AG04450 (cell line): ENCODE data around the gene TMC1. TPM values are rescaled to one million over a fixed set of nuclear protein-coding genes. Genes with fewer than 3 reads are reported as not detected.

Source experiments
- CTCF ChIA-PET: fragments of 300-600, 350-600 bp; formaldehyde crosslinking; extraction: SDS; loops from one replicate; lab custom pipeline; 2022; ENCODE audit warnings: antibody characterized with exemption, inconsistent platforms; lab: Charles Lee
- POLR2A ChIA-PET: fragments of 350-600 bp; formaldehyde crosslinking; extraction: SDS; loops from one replicate; lab custom pipeline; 2021; ENCODE audit warnings: antibody characterized with exemption, inconsistent platforms; lab: Yijun Ruan, JAX
- DNase-seq: peaks from one replicate; pipeline ENCODE4 v3.0.0-alpha.2; 2011; ENCODE audit warnings: low read depth, low spot score
- H3K27ac ChIP-seq: one replicate; pipeline ENCODE4 v1.5.1; 2012; ENCODE audit warnings: low read depth, low read length, control low read depth
- H3K27me3 ChIP-seq: one replicate; pipeline ENCODE4 v1.6.0; 2012; ENCODE audit warnings: low read length; ENCODE audit not compliant: control insufficient read depth, insufficient read depth
- H3K4me3 ChIP-seq: 2 replicates; pipeline ENCODE4 v1.5.1; 2011; ENCODE audit warnings: mild to moderate bottlenecking, low read depth, low read length, control low read depth
- H3K9me3 ChIP-seq: 2 replicates; pipeline ENCODE4 v1.5.1; 2012; ENCODE audit warnings: low read length; ENCODE audit not compliant: control insufficient read depth, insufficient read depth
- polyA plus RNA-seq: library from polyadenylated mRNA; depleted of rRNA; stranded (reverse); fragments of >200 nt; gene quantifications from 2 replicates; pipeline ENCODE4 v1.2.3, GENCODE V29; 2011
- TF ChIP-seq, protein P1 (sequence below): IDR thresholded peaks from 2 replicates; pipeline ENCODE4 v1.5.1; 2011; ENCODE audit warnings: low read depth, low read length, control low read depth, inconsistent platforms

Gene TMC1
- polyA plus RNA-seq, 1 experiment: not detected

DNA sequence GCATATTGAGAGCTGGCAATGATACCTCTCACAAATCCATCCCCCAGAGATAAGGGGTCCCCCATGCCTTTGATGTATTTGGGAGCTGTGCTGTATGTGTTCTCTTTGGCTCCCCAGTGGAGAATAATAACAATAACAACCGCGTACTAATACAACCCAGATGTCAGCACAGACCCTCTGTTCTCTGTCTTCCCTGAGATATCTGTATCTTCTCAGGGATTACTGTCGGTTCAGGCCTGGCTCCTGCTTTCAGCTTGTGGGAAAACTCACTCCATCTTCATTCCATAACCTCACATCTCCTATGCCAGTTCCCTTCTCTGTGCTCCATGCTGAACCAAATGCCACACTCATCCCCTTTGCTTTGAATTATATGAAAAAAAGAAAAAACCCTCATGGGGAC, 76.2 kb downstream of the TMC1 start:
- TF ChIP-seq, protein P1, sequence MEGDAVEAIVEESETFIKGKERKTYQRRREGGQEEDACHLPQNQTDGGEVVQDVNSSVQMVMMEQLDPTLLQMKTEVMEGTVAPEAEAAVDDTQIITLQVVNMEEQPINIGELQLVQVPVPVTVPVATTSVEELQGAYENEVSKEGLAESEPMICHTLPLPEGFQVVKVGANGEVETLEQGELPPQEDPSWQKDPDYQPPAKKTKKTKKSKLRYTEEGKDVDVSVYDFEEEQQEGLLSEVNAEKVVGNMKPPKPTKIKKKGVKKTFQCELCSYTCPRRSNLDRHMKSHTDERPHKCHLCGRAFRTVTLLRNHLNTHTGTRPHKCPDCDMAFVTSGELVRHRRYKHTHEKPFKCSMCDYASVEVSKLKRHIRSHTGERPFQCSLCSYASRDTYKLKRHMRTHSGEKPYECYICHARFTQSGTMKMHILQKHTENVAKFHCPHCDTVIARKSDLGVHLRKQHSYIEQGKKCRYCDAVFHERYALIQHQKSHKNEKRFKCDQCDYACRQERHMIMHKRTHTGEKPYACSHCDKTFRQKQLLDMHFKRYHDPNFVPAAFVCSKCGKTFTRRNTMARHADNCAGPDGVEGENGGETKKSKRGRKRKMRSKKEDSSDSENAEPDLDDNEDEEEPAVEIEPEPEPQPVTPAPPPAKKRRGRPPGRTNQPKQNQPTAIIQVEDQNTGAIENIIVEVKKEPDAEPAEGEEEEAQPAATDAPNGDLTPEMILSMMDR: no peak
- POLR2A ChIA-PET: interaction anchor here (0.6 kb wide), 1 partner anchor 11 kb away, joined by 3 read pairs; no protein-coding TSS in a partner anchor
- Histone ChIP-seq H3K4me3 (no peak overlapping the region), H3K27me3 (no peaks in the 10 kb centered on the region), H3K27ac (no peak overlapping the region), H3K9me3 (no peaks in the 10 kb centered on the region)
- CTCF ChIA-PET: interaction anchor here (1.1 to 1.5 kb wide), 2 partner anchors 305 to 317 kb away, joined by 3 read pairs; no protein-coding TSS in a partner anchor
- no peak for DNase-seq

DNA sequence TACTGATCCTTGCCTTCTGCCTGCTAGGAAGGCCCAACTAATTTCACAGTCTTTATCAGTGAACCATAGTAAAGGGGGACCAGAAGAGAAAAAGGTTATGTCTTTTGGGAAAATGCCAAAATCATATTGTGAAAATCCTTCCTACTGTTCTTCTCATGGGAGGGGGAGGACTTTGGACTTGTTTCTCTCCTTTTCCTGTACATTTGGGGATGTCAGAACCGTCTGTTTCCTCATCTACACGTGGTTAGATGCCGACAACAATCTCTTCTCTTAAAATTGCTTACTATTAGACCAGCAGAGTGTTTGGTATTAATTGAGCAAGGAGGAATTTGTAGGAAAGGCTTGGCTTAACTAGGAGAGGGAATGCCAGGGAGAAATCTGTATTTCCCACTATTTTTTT, 77.2 kb downstream of the TMC1 start:
- no peaks in the 10 kb centered on the region for H3K27me3 ChIP-seq
- no peak overlapping the region for H3K27ac ChIP-seq
- DNase-seq: no peak
- ChIA-PET POLR2A (no interaction called here), CTCF (no interaction called here)
- H3K4me3 ChIP-seq: no peak overlapping the region
- TF ChIP-seq, protein P1: no peak
- H3K9me3 ChIP-seq: no peaks in the 10 kb centered on the region

DNA sequence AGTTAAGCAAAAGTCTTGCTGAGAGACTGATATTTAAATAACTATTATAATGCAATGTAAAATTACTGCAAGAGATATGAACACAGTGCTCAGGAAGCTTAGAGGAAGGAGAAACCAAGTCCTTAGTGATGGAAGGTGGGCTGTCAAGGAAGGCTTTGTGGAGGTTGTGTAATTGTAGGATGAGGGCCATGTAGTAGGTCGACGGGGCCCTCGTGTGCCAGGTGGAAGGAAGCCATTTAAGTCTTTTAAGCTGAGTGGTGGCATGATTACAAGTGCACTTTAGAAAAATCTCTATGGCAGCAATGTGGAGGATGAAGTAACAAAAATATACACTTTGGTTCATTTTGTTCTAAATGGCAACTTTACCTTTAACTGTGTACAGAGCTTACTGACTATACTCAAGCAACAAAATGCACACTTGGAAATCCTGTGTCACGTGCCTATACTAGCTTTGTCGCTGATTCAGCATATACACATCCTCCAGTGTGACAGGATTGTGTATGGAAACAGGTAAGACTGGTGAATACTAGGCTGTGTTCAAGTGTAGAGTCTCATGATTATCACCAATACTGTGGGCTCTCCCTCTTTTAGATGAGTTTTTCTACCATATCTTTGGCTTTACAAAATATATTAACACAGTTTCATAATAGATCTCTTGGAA, 78.6 kb downstream of the TMC1 start:
- H3K27me3 ChIP-seq: no peaks in the 10 kb centered on the region
- H3K4me3 ChIP-seq: no peak overlapping the region
- ChIA-PET CTCF (interaction anchor here (1.4 to 1.7 kb wide), 2 partner anchors 8 to 319 kb away, joined by 4 to 13 read pairs; no protein-coding TSS in a partner anchor), POLR2A (no interaction called here)
- no peak for DNase-seq
- no peak overlapping the region for H3K27ac ChIP-seq
- H3K9me3 ChIP-seq: no peaks in the 10 kb centered on the region
- TF ChIP-seq, protein P1: no peak

DNA sequence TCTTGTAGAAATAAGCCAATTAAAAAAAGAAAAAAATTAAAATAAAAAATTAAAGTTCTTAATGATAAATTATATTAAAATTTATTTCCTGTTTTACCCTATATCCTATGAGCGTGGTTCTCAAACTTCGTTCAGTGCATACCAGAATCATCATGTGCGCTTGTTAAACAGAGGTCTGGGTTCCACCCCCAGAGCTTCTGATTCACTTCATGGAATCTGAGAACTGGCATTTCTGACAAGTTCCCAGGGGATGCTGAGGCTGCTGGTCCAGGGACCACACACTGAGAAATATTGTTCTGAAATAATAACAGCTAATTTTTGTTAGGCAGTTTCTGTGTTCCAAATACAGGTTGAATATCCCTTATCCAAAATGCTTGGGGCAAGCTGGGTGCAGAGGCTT, 79.3 kb downstream of the TMC1 start:
- DNase-seq: no peak
- Histone ChIP-seq H3K27me3 (no peaks in the 10 kb centered on the region), H3K27ac (no peak overlapping the region), H3K4me3 (no peak overlapping the region), H3K9me3 (no peaks in the 10 kb centered on the region)
- CTCF ChIA-PET: interaction anchor here (0.5 to 1.7 kb wide), 4 partner anchors 8 to 561 kb away, joined by 3 to 13 read pairs (median 4); no protein-coding TSS in a partner anchor
- POLR2A ChIA-PET: no interaction called here
- TF ChIP-seq, protein P1: no peak

DNA sequence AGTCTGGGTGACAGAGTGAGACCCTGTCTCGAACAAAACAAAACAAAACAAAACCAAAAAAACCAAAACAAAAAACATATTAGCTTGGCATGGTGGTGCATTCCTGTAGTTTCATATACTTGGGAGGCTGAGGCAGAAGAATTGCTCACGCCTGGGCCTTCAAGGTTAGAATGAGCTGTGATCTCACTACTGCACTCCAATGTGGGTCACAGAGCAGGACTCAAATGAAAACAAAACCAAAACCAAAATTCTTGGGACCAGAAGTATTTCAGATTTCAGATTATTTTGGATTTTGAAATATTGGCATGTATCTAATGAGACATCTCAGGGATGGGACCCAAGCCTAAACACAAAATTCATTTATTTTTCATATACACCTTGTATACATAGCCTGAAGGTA, 80.2 kb downstream of the TMC1 start:
- ChIA-PET CTCF (interaction anchor here (0.7 to 1.8 kb wide), 3 partner anchors 9 to 562 kb away, joined by 3 to 7 read pairs (median 3); no protein-coding TSS in a partner anchor), POLR2A (interaction anchor here (1.2 kb wide), 1 partner anchor 236 kb away, joined by 4 read pairs; the partner anchor contains the start of gene ZFAND5)
- no peaks in the 10 kb centered on the region for H3K27me3 ChIP-seq
- H3K4me3 ChIP-seq: no peak overlapping the region
- no peak for DNase-seq
- TF ChIP-seq, protein P1: no peak
- no peak overlapping the region for H3K27ac ChIP-seq
- no peaks in the 10 kb centered on the region for H3K9me3 ChIP-seq
